ENCODE results near the gene IHH.
A peak's percentile ranks its signal among the peaks of the same experiment; 100 is the strongest.

IHH gene

GRCh38 chr2:219059725-219060682 is 717 bp downstream of the IHH start:
- no peak overlapping the region for H3K4me3 ChIP-seq (ENCODE audit: low read depth, low read length)
- no peak for TF ChIP-seq CTCF (IDR thresholded peaks at IDR 0.05; ENCODE audit: borderline replicate concordance, insufficient read depth, low read depth, low read length)

- TF ChIP-seq CTCF (IDR thresholded peaks at IDR 0.05; ENCODE audit: borderline replicate concordance, insufficient read depth, low read depth, low read length): no peak
- H3K4me3 ChIP-seq (ENCODE audit: low read depth, low read length): no peak overlapping the region
These were observed 1.4 kb downstream of the IHH start for GRCh38 chr2:219059375-219059724.

GRCh38 chr2:219058541-219059374 is 2.0 kb downstream of the IHH start:
- TF ChIP-seq CTCF (IDR thresholded peaks at IDR 0.05; ENCODE audit: borderline replicate concordance, insufficient read depth, low read depth, low read length): no peak
- no peak overlapping the region for H3K4me3 ChIP-seq (ENCODE audit: low read depth, low read length)

GRCh38 chr2:219057709-219058540 is 2.8 kb downstream of the IHH start:
- no peak overlapping the region for H3K4me3 ChIP-seq (ENCODE audit: low read depth, low read length)
- peak; percentile 99 for TF ChIP-seq CTCF (IDR thresholded peaks at IDR 0.05; ENCODE audit: borderline replicate concordance, insufficient read depth, low read depth, low read length)

- H3K4me3 ChIP-seq (ENCODE audit: low read depth, low read length): no peak overlapping the region
- no peak for TF ChIP-seq CTCF (IDR thresholded peaks at IDR 0.05; ENCODE audit: borderline replicate concordance, insufficient read depth, low read depth, low read length)
These were observed 3.6 kb downstream of the IHH start for GRCh38 chr2:219056896-219057708.

Data from GM12875 (cell line).